Hepatic stellate cell (primary cell): ENCODE results near the gene MTURN.

Experiments used
- DNase-seq: peaks from one replicate; pipeline ENCODE4 v3.0.0; 2011; ENCODE audit warnings: low spot score

The MTURN gene

DNA sequence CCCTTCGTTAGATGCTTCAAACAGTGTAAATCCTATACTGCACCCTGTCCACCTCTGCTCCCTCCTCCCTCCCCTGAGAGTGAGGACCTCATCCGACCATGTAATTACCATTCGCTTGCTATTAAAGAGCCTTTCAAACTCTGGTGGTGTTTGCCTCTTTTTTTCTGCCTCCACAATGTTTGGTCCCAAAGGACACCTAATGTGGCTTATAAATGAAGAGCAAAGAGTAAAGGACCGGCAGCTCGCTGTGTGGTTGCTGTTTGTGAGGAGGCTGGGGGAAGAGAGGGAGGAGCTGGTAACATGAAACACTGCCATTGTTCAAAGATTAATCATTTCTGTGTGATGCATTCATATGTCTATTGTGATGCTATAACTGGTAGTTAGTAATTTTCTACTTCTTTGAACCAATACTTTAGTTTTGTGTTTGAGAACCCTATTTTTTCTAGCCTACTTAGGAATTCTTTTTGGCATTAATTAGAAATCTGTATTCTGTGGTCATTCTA, 27.9 kb downstream of the MTURN start:
- peak; percentile 21 for DNase-seq

DNA sequence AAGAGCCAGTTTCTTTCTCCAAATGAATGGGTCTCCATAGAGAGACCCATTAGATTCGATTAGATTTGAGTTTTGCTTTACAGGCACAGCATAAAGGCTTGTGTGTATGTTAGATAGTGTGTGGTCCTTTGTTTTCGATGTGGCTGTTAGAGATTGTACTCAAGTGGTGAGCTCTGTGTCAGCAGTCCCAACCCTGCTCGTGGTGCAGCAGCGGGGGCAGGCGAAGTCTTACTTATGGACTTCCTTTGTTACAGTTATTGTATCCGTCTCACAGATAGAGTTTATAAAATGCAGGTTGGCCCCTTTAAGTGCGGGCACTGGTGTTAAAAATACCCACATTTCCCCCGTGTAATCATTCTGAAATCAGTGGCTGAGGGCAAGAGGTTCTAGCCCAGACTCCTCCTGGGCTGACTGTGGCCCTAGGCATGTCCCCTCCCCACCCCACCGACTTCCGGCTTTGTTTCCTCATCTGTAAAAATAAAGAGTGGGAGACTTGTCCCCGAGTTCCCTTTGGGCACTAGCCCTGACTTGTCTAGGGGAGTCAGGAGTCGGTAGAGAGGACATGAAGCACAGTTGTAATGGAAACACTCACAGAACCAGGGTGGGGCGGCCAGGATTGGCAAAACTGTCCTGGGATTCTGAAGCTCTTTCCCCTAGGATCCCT, 28.6 kb downstream of the MTURN start:
- no peak for DNase-seq

DNA sequence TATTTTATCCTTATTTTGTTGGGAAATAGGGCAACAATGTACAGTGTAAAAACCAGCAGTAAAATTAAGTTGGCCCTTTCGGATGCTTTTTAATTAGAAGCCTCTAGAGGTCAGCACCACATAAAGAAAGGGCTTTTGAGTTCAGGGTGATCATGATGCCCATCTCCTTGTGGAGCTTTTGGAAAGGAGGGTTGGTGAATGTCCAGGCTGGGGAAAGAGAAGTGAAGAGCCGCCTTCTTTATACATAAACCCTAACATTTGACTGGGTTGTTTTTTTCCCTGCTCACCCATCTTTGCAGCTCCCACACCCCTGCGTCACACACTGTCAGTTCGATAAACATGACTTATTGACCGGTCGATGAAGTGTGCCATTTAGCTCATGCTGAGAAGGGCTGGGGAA, 29.8 kb downstream of the MTURN start:
- DNase-seq = peak; percentile 50

DNA sequence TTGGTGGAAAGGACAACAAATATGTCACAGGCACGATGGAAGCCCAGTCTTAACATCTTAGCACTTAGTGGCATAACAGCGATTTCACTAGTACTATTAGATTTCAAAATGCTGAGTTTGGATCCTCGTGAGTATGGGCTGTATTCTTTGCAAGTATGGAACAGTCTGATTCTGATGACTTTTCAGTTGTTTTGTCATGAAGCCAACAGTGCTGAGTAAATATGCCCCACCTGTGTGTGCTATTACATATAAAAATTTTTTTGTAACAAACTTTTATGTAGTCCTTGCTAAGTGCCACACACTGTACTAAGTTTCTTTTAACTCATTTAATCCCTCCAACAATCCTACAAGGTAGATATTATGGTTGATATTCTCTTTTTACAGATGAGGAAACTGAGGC, 30.8 kb downstream of the MTURN start:
- DNase-seq = no peak

DNA sequence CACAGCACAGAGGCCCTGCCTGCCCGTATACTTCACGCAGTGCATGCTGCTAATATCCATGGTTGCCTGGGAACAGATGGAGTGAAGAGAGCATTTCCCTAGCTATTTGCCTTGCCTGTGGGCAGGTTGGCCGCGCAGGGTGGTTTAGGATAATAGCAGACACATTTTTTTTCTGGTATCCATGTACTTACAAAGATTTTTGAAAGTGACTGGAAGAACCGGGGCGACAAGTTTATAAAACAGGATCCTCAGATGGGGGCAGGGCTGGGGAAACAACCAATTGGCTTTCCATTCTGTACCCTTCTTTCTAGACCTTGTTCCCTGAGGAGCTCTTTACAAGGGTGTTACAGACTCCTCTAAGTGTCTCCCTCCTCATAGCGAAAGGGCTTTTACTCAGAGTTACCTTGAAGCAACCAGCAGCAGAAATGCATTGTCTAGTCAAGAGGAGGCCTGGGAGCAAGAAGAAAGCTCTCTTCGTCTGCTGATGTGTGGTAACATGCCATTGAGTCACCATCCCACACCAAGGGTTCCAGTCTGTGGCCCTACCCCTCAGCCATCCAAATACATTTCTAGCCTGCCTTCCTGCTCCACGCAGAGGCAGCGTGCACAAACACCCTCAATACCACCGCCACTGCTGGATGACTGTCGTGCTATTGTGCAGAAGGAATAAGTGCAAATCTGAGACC, 31.5 kb downstream of the MTURN start:
- DNase-seq = no peak

DNA sequence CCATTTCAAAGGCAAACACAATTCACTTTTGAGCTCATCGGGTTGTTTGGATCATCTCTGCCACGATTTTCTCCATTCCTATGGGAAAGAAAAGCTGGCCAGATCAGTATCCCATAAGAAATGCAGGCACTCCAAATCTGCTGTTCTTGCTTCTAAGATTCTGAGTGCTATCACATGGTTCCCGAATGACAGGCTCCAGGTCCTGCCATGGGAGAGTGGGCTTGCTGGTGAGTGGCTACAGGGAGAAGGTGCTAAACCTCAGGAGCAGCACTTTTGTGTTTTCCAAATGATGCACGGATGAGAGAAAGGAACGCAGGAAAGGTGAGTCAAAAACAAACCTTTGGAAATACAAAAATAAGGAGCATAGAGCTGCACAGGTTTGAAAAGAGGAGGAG, 32.1 kb downstream of the MTURN start:
- DNase-seq = no peak

DNA sequence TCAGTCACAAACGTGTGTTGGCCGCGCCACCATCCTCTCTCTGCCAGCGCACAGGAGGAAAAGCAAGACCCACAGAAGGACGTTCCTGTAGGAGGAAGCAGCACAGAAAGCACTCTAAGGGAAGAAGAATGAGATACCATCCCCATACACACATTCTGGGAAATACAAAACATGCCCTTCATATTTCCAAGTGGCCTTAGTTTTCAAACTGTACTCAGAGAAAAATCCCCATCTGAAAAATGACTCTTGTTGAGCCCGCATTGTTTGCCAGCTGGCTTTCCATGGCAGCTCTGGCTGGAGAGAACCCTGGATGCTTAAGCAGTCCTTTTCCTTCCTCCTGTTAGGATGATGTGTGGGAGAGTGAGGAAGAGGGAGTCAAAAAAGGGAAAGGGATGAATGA, 33.1 kb downstream of the MTURN start:
- DNase-seq = no peak

DNA sequence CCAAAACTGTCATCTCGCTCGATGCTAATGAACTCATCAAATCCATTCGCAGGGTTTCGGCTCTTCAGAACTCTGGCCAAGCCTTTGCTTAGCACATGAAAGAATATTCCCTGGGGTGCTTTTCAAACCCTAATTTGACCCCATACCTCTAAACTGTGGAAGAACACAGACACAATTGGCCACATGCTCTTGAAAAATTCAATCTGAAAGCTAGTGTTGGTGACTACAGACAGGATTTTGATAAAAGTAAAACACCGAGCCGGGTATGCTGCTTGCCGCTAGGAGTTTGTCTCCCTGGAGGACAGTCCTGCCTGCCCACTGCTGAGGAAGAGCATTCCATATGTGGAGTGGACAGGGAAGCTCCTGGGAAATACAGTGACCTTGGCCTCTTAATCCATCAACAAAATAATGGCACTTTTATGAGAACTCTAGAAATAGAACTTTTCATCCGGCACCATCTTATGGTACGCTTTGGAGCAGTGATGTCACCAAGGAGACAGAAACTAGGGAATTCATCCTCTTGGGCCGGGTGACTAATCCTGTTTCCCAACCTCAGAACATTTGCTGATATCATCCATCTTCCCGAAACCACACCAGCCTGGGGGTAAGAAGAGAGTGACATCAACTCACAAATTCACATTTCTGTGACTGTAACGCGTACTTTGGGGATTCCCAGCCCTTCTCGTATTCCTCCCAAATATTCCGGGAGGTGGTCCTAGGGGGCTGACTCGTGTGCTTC, 34.2 kb downstream of the MTURN start:
- peak; percentile 88 for DNase-seq

DNA sequence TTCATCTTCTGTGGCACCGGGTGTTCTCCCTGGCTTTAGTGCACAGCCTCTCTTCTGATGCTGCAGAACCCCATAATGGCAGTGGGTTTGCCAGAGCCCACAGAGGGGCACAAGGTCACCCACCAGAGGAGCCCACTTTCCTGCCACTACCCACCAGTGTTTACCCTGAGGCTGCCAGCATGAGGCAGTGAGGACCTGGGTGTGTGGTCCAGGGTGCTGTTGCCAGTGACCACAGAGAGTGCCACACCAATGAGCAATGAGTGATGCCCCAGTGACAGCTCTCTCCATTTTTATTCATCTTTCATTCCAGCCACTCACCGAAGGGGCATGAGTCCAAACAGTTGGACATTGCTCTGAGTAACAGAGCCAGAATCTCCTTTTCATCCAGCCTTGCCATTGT, 34.8 kb downstream of the MTURN start:
- peak; percentile 16 for DNase-seq

DNA sequence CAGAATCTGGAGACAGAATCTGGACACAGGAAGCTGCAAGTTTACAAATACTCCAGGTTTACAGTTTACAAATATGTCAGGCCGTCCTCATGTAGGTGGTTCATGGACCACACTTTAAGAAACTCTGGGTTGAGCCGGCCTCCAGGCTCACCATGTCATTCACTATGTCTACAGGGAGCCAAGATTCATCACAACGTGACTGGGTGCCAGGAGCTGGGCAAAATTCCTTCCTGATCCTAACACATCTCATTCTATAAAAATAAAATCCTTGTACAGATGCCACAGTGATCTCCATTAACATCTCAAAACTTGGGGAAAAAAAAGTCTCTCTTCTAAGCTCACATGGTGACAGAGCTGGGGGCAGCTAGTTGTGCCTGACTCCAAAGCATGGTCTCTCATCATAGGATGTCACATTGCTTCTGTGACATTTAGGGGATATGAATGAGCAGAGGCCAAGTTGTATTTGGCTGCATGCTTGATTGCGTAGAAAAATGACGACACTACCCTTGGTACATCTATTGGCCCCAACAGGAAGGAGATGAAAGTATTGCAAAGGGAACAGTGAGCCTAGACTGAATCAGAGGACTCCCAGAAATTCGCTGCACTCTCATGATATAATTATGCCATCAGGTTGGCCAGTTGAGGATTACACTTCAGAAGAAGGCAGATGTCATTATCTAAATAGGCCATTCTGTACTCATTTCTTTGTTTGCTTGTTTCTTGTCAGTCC, 35.9 kb downstream of the MTURN start:
- DNase-seq = no peak

DNA sequence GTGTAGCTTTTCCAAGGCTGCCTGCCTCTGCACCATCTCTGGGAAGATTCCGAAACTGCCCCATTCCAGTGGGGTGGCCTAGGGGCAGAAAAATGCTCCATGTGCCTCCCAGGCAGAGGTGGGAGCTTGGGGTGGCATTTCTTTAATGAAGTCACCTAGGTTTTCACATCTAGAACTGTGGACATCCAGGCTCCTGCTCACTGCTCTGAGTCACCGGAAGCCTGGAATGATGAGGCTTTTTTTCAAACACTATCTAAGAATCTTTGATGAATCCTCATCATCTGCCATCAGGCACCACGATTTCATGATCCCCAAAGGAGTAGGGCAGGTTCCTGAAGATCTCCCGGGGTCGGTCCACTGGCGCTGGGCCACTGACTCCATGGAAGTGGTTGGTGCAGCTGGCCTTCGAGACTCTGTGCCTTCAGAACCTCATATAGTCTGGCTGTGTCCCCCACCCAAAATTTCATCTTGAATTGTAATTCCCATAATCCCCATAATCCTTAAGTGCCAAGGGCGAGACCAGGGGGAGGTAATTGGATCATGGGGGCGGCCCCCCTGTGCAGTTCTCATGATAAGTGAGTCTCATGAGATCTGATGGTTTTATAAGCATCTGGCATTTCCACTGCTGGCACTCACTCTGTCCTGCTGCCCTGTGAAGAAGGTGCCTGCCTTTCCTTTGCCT, 37.1 kb downstream of the MTURN start:
- peak; percentile 19 for DNase-seq

DNA sequence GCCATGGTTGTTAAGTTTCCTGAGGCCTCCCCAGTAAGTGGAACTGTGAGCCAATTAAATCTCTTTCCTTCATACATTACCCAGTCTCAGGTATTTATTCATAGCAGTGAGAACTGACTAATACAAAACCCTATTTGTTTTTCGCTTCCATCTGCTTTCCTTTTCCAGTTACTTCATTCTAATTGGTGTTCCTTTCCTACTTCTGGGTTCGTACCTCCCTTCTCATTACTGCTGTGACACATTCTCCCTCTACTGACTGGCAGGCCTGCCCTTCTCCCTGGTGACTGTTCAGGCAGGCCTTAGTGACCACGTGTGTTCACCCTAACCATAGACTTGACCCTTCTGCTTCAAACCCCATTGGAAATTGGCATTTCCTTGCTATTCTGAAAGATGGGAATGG, 37.7 kb downstream of the MTURN start:
- DNase-seq = no peak

DNA sequence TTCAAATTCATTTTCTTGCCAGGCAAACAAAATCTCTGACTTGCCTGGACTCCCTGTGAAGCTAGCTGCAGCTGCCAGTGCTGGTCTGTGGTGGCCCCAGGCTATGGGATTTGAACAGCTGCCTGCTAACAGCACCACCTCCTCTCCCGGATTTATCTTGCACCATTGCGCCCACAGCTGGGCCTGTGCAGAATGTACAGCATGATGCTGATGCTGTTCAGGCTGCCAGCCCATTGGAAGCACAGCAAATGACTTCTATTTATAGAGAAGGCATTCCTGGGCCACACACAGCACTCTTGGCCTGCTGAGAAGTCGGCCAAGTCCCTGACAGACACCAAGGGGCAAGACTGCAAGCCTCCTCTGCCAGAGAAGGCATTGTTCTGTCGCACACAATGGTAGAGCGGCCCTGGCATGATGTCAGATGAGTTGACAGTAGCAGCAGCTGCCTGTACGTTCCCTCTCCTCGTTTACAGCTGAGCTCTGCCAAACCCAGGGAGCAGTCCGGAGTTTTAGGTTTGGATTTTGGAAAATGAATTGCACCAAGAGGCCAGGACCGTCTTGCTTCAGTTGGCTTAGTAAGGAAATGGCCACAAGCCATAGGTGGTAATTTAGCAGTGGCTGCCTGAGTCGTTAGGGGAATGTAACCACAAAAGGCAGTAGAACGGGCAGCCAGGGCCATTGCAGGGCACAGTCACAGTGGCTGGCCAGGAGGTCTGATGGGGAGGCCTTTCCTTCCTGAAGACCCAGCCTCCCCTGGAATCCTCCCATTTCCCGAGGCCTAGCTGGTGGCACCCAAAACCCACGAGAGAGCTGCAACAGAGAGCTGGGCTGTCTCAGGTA, 38.5 kb downstream of the MTURN start:
- DNase-seq = peak; percentile 35

DNA sequence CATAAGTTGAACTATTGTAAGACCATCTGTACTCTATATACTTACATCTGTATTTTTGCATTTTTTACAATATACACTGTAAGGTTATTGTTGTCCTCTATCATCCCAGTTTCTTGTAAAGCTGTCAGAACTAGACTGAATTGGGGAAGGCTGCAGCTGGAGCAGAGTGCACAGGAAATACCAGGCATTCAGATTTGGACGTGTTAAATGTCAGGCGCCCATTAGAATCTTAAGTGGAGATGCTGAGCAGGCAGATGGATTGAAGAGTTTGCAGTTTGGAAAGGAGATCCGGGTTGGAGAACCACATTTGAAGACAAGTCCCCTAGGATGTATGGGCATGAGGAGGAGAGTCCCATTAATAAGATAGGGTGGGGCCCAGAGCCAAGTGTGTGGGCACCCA, 40.4 kb downstream of the MTURN start:
- DNase-seq = no peak

DNA sequence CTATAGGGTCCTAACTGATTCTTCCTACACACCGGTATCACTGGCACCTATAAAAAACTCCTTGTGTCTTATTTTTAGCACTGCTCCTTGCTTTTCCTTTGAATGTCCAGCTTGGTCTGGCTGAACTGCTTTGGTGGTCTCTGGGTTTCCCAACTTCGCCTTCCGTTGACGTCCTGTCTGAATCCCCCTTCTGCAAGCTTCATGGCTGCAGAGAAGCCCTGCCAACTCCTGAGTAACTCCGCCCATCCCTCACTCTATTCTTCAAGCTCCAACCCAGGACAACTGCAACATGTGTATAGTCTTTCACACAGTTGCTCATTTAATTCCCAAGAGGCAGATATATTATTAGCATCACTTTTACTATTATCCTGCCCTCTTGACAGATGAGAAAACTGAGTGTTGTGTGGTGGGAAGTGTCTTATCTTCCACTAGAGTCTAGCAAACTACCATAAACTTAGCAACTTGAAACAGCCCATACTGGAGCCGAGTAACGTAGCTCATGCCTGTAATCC, 40.9 kb downstream of the MTURN start:
- no peak for DNase-seq

DNA sequence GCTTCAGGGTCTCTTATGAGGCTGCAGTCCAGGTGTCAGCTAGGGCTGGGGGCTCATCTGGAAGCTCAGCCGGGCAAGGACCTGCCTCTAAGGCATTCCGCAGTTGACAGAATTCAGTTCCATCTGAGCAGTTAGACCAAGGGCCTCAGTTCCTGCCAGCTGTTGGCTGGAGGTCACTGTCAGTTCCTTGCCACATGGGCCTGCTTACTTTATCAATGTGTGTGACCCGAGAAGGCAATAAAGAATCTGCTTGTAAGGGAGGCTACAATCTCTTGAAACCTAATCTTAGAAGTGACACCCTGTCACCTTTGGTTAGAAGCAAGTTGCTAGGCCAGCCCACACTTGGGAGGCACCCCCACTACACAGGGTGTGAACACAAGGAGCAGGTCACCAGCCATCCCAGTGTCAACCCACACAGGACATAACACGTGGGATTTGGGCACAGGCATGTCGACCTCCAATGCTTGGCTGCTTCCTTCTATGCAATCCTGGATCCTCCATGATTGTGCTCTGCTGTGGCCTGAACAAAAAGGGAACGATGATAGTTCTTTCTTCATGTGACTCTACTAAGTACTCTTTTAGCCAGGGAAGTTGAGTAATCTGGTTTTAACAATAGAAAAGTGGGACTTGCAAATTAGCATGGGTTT, 41.8 kb downstream of the MTURN start:
- DNase-seq = no peak

DNA sequence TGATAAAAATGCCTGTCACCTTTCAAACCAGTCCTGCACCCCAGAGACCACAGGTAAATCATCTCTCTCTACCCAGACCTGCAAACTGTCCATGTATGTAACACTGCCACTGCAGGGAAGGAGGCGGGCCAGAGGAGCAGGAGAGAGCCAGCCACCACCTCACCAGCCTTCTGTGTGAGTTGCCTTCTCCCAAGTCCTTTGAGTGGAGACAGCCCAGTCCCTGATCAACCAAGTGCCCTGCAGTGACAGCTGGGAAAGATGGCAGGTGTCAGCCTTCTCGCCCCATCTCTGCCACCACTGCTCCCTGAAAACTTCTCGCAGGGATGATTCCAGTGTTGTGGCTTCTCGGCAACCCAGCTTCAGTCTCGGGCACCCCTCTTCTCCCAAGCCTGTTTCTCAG, 42.4 kb downstream of the MTURN start:
- no peak for DNase-seq

DNA sequence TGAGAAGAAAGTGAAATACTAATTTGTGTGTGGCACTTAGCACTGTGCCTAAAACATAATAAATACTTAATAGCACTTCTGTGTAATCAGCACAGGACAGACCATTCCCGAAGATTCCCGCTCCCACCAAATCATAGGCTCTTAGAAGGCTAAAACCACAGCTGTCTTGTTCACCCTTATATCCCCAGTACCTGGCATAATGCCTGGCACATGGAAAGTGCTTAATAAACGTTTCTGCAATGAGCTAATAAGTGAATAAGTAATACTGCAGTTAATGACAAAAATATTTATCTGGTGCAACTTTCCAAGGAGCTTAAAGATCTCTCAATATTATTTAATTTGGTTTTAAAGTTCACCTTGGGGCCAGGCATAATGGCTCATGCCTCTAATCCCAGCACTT, 43.2 kb downstream of the MTURN start:
- DNase-seq = no peak

DNA sequence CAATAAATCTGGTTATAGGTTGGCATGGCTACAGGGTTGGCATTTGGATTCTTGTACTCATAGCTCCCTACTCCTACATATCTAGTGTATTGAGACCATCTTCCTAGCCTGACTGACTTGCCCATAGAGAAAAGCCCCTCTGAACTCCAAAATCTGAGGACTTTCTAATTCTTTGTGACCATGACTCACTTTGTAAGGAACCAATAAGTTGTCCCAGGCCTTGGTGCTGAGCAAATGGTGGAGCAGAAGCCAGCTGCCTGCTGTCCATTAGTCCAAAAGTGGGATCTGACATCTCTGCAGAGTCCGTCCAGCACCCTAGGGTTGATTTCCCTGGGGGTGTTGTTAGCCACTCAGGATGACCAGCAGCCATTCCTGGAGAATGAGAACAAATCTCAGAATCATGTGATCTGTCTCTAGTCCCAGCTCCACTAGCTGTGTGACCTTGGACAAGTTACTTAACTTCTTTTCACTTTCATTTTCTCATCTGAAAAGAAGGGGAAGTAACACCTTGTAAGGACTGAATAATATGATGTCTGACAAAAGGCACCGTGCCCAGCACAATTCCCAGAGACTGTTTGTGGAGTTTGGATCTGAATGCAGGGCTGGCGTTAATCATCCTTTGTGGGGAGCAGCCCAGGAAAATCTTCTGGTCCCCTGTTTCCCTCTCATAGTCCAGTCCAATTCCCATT, 44.1 kb downstream of the MTURN start:
- no peak for DNase-seq

DNA sequence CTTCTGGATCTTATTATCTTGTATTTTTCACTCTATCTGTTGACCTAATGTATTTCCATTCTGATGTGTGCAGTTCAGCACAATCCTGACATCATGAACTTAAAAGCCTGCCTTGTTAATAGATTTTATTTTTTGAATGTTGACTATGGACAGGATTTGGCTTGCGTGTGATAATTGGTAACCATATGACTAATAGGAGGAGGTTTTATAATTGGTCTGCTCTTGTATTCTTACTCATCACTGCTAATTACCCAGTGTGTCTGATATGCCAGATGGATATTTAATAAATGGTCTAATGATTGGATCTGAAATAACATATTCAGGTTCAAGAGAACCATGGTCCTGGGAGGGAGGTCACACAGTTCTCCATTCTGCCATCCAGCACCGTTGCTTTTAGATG, 45.9 kb downstream of the MTURN start:
- DNase-seq = no peak
